Measurements from ENCODE around the gene FAM168B. TPM values are rescaled to one million over a fixed set of nuclear protein-coding genes. Genes with fewer than 3 reads are reported as not detected.

FAM168B gene
- polyA plus RNA-seq, 4 donors, result 25.5 to 78.7 (median 38.0) TPM

GRCh38 chr2:131031431-131031841 is 61.8 kb downstream of the FAM168B start:
- FAIRE-seq (no peak), DNase-seq (no peak)
- no peak overlapping the region for H3K4me3 ChIP-seq (ENCODE audit: low read depth in 1 of 3, low read length in 3 of 3)
- no peak overlapping the region for H3K27ac ChIP-seq (ENCODE audit: low read depth in 1 of 3, low read length in 2 of 3)
- no peaks in the 10 kb centered on the region for H3K9me3 ChIP-seq (ENCODE audit: control insufficient read depth in 2 of 2, insufficient read depth in 1 of 2, low read depth in 1 of 2, low read length in 1 of 2)
- no peaks in the 10 kb centered on the region for H3K4me1 ChIP-seq (ENCODE audit: control insufficient read depth in 3 of 3, insufficient read depth in 2 of 3, low read depth in 1 of 3, low read length in 2 of 3)
- WGBS, 3 donors, result 74 to 77% (median 75%) methylated on average over 9 of the region's 9 CpGs
- H3K27me3 ChIP-seq (ENCODE audit: control insufficient read depth in 3 of 3, insufficient read depth in 3 of 3, low read length in 3 of 3), result peaks cover 9 to 23% (median 12%) of the 10 kb centered on the region in 3 donors
- no peaks in the 10 kb centered on the region for H3K36me3 ChIP-seq (ENCODE audit: control insufficient read depth in 3 of 3, insufficient read depth in 2 of 3, low read depth in 1 of 3, low read length in 3 of 3)

DNA sequence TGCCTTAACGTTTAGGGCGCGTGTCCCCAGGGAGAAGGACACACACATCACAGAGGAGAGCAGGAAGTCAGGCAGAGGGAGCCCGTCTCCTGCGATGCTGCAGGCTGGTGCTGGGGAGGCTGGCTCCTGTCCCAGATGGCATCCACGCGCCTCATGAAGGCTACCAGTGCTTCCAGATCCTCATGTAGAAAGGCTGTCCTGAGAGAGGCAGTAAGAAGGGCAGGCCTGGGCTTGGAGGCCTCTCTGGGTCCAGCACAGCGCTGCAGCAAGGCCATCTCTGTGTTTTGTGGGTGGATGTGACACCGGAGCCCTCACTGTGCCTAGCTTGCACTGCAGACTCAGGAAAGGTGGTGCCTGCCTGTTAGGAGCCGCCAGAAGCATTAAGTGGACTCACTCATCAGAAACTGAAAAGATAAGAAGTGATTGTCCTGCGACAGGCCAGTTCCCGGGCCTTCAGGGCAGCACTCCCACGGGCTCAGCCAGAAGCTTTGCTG is 62.7 kb downstream of the FAM168B start:
- DNase-seq (no peak), FAIRE-seq (no peak)
- Histone ChIP-seq H3K9me3 (ENCODE audit: control insufficient read depth in 2 of 2, insufficient read depth in 1 of 2, low read depth in 1 of 2, low read length in 1 of 2) (no peaks in the 10 kb centered on the region), H3K4me3 (ENCODE audit: low read depth in 1 of 3, low read length in 3 of 3) (no peak overlapping the region), H3K36me3 (ENCODE audit: control insufficient read depth in 3 of 3, insufficient read depth in 2 of 3, low read depth in 1 of 3, low read length in 3 of 3) (no peaks in the 10 kb centered on the region), H3K4me1 (ENCODE audit: control insufficient read depth in 3 of 3, insufficient read depth in 2 of 3, low read depth in 1 of 3, low read length in 2 of 3) (no peaks in the 10 kb centered on the region), H3K27ac (ENCODE audit: low read depth in 1 of 3, low read length in 2 of 3) (no peak overlapping the region), H3K27me3 (ENCODE audit: control insufficient read depth in 3 of 3, insufficient read depth in 3 of 3, low read length in 3 of 3) (peaks cover 4 to 14% (median 7%) of the 10 kb centered on the region in 3 donors)
- 55 to 69% (median 58%) methylated on average over 13 of the region's 13 CpGs for WGBS, 3 donors

- H3K4me1 ChIP-seq (ENCODE audit: control insufficient read depth in 3 of 3, insufficient read depth in 2 of 3, low read depth in 1 of 3, low read length in 2 of 3), result no peaks in the 10 kb centered on the region
- peaks cover 0 to 11% (median 4%) of the 10 kb centered on the region in 3 donors for H3K27me3 ChIP-seq (ENCODE audit: control insufficient read depth in 3 of 3, insufficient read depth in 3 of 3, low read length in 3 of 3)
- H3K27ac ChIP-seq (ENCODE audit: low read depth in 1 of 3, low read length in 2 of 3), result no peak overlapping the region
- no peaks in the 10 kb centered on the region for H3K36me3 ChIP-seq (ENCODE audit: control insufficient read depth in 3 of 3, insufficient read depth in 2 of 3, low read depth in 1 of 3, low read length in 3 of 3)
- FAIRE-seq (no peak), DNase-seq (no peak)
- H3K9me3 ChIP-seq (ENCODE audit: control insufficient read depth in 2 of 2, insufficient read depth in 1 of 2, low read depth in 1 of 2, low read length in 1 of 2), result no peaks in the 10 kb centered on the region
- 61 to 73% (median 65%) methylated on average over 8 of the region's 8 CpGs for WGBS, 3 donors
- H3K4me3 ChIP-seq (ENCODE audit: low read depth in 1 of 3, low read length in 3 of 3), result no peak overlapping the region
Observed at GRCh38 chr2:131029812-131030211, 63.4 kb downstream of the FAM168B start.

- H3K36me3 ChIP-seq (ENCODE audit: control insufficient read depth in 3 of 3, insufficient read depth in 2 of 3, low read depth in 1 of 3, low read length in 3 of 3), result no peaks in the 10 kb centered on the region
- WGBS, 3 donors, result 81 to 83% (median 83%) methylated on average over 12 of the region's 12 CpGs
- FAIRE-seq (no peak), DNase-seq (no peak)
- H3K4me3 ChIP-seq (ENCODE audit: low read depth in 1 of 3, low read length in 3 of 3), result no peak overlapping the region
- no peaks in the 10 kb centered on the region for H3K27me3 ChIP-seq (ENCODE audit: control insufficient read depth in 3 of 3, insufficient read depth in 3 of 3, low read length in 3 of 3)
- no peaks in the 10 kb centered on the region for H3K4me1 ChIP-seq (ENCODE audit: control insufficient read depth in 3 of 3, insufficient read depth in 2 of 3, low read depth in 1 of 3, low read length in 2 of 3)
- H3K27ac ChIP-seq (ENCODE audit: low read depth in 1 of 3, low read length in 2 of 3), result no peak overlapping the region
- no peaks in the 10 kb centered on the region for H3K9me3 ChIP-seq (ENCODE audit: control insufficient read depth in 2 of 2, insufficient read depth in 1 of 2, low read depth in 1 of 2, low read length in 1 of 2)
Observed at GRCh38 chr2:131027566-131028528, 65.4 kb downstream of the FAM168B start.

- Histone ChIP-seq H3K27ac (ENCODE audit: low read depth in 1 of 3, low read length in 2 of 3) (no peak overlapping the region), H3K9me3 (ENCODE audit: control insufficient read depth in 2 of 2, insufficient read depth in 1 of 2, low read depth in 1 of 2, low read length in 1 of 2) (no peaks in the 10 kb centered on the region), H3K4me1 (ENCODE audit: control insufficient read depth in 3 of 3, insufficient read depth in 2 of 3, low read depth in 1 of 3, low read length in 2 of 3) (no peaks in the 10 kb centered on the region), H3K4me3 (ENCODE audit: low read depth in 1 of 3, low read length in 3 of 3) (no peak overlapping the region), H3K27me3 (ENCODE audit: control insufficient read depth in 3 of 3, insufficient read depth in 3 of 3, low read length in 3 of 3) (no peaks in the 10 kb centered on the region), H3K36me3 (ENCODE audit: control insufficient read depth in 3 of 3, insufficient read depth in 2 of 3, low read depth in 1 of 3, low read length in 3 of 3) (no peaks in the 10 kb centered on the region)
- no peak for DNase-seq
- WGBS, 3 donors, result 41 to 52% (median 51%) methylated on average over 5 of the region's 5 CpGs
- FAIRE-seq, result no peak
Observed at GRCh38 chr2:131026919-131027318, 66.3 kb downstream of the FAM168B start.

- no peak for FAIRE-seq
- DNase-seq, result no peak
- no peak overlapping the region for H3K4me3 ChIP-seq (ENCODE audit: low read depth in 1 of 3, low read length in 3 of 3)
- H3K27me3 ChIP-seq (ENCODE audit: control insufficient read depth in 3 of 3, insufficient read depth in 3 of 3, low read length in 3 of 3), result no peaks in the 10 kb centered on the region
- no peaks in the 10 kb centered on the region for H3K36me3 ChIP-seq (ENCODE audit: control insufficient read depth in 3 of 3, insufficient read depth in 2 of 3, low read depth in 1 of 3, low read length in 3 of 3)
- WGBS, 3 donors, result 83 to 100% (median 88%) methylated on average over 1 of the region's 1 CpG
- no peak overlapping the region for H3K27ac ChIP-seq (ENCODE audit: low read depth in 1 of 3, low read length in 2 of 3)
- H3K4me1 ChIP-seq (ENCODE audit: control insufficient read depth in 3 of 3, insufficient read depth in 2 of 3, low read depth in 1 of 3, low read length in 2 of 3), result no peaks in the 10 kb centered on the region
- no peaks in the 10 kb centered on the region for H3K9me3 ChIP-seq (ENCODE audit: control insufficient read depth in 2 of 2, insufficient read depth in 1 of 2, low read depth in 1 of 2, low read length in 1 of 2)
Observed at GRCh38 chr2:131023758-131024157, 69.5 kb downstream of the FAM168B start.

DNA sequence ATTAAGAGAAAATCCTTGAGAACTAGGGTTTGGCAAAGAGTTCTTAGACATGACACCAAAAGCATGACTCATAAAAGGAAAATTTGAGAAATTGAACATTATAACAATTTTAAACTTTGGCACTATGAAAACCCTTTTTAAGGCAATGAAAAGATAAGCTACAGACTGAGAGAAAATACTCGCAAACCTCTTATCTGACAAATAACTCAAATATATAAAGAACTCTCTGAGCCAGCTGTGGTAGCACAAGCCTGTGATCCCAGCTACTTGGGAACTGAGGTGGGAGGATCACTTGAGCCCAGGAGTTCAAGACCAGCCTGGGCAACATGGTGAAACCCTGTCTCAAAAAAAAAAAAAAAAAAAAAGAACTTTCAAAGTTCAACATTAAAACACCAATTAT is 70.5 kb downstream of the FAM168B start:
- Histone ChIP-seq H3K27me3 (ENCODE audit: control insufficient read depth in 3 of 3, insufficient read depth in 3 of 3, low read length in 3 of 3) (no peaks in the 10 kb centered on the region), H3K36me3 (ENCODE audit: control insufficient read depth in 3 of 3, insufficient read depth in 2 of 3, low read depth in 1 of 3, low read length in 3 of 3) (no peaks in the 10 kb centered on the region), H3K4me1 (ENCODE audit: control insufficient read depth in 3 of 3, insufficient read depth in 2 of 3, low read depth in 1 of 3, low read length in 2 of 3) (no peaks in the 10 kb centered on the region), H3K4me3 (ENCODE audit: low read depth in 1 of 3, low read length in 3 of 3) (no peak overlapping the region), H3K9me3 (ENCODE audit: control insufficient read depth in 2 of 2, insufficient read depth in 1 of 2, low read depth in 1 of 2, low read length in 1 of 2) (no peaks in the 10 kb centered on the region), H3K27ac (ENCODE audit: low read depth in 1 of 3, low read length in 2 of 3) (no peak overlapping the region)
- DNase-seq, result no peak
- no peak for FAIRE-seq
- 23 to 50% (median 30%) methylated on average over 1 of the region's 1 CpG for WGBS, 3 donors

- Histone ChIP-seq H3K9me3 (ENCODE audit: control insufficient read depth in 2 of 2, insufficient read depth in 1 of 2, low read depth in 1 of 2, low read length in 1 of 2) (no peaks in the 10 kb centered on the region), H3K27ac (ENCODE audit: low read depth in 1 of 3, low read length in 2 of 3) (no peak overlapping the region), H3K4me1 (ENCODE audit: control insufficient read depth in 3 of 3, insufficient read depth in 2 of 3, low read depth in 1 of 3, low read length in 2 of 3) (no peaks in the 10 kb centered on the region), H3K36me3 (ENCODE audit: control insufficient read depth in 3 of 3, insufficient read depth in 2 of 3, low read depth in 1 of 3, low read length in 3 of 3) (no peaks in the 10 kb centered on the region), H3K4me3 (ENCODE audit: low read depth in 1 of 3, low read length in 3 of 3) (no peak overlapping the region), H3K27me3 (ENCODE audit: control insufficient read depth in 3 of 3, insufficient read depth in 3 of 3, low read length in 3 of 3) (peaks cover 0 to 11% (median 2%) of the 10 kb centered on the region in 3 donors)
- FAIRE-seq (no peak), DNase-seq (no peak)
- WGBS, 3 donors, result 40 to 45% (median 41%) methylated on average over 8 of the region's 8 CpGs
Observed at GRCh38 chr2:131016826-131017741, 76.2 kb downstream of the FAM168B start.
